ENCODE results near the gene DUSP2. TPM values are rescaled to one million over a fixed set of nuclear protein-coding genes. Genes with fewer than 3 reads are reported as not detected.

The DUSP2 gene
- total RNA-seq, 1 donor from 2014 or later = 445 TPM

DNA sequence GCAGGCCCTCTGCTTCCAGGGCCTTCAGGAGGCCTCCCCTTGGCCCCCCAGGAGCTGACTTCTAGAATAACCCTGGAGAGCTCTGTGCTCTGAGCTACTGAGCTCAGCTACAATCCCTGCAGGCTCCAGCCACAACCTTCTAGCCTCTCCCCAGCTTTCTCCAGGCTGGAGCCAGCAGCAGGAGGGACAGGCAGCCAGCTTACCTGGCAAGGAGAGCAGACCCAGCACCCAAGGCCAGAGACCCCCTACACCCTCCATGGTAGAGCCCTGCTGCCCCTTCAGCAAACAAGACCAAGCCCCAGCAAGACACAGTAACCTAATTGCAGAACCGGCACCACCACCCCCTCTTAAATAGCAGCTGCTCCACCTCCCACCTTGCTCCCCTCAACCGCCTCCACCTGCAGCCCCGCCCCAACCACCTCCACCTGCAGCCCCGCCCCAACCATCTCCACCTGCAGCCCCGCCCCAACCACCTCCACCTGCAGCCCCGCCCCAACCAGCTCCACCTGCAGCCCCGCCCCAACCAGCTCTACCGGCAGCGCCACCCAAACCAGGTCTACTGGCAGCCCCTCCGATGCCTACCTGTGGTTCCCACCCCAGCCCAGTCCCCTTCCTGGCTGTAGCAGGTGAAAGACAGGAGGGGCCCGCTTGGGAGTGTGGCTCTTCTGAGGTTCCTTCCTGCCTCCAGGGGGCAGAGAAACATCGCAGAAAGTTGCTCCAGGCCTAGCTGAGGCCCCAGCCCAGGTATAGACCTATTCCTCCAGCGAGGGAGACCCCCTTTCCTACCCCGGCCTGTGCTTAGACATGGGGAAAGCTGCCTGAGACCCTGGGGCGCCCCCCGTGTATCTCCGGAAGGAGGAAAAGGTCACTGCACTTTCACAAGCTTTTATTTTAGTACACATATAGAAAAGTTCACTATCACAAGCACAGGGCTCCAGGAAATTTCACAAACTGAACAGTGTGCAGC is 6.8 kb downstream of the DUSP2 start, which contains the start of gene ASTL:
TSS of gene ASTL (minus strand) at position 324 of the 967 bp plus-strand sequence. CDS start at position 258, 66 bp downstream.
- Mint-ChIP-seq H3K27me3 (no peaks in the 10 kb centered on the region), H3K9me3 (no peaks in the 10 kb centered on the region), H3K4me1 (peaks cover 24% of the 10 kb centered on the region), H3K4me3 (no peak within 1 kb of the TSS), H3K27ac (no peak within 1 kb of the TSS), H3K36me3 (ENCODE audit: low read depth) (peaks cover 25% of the 10 kb centered on the region)
- DNase-seq = peak; percentile 88
- intact Hi-C loops (cut with micrococcal nuclease) = loop anchor here (1.0 kb wide), 1 partner anchor 36 kb away; no protein-coding TSS in a partner anchor

DNA sequence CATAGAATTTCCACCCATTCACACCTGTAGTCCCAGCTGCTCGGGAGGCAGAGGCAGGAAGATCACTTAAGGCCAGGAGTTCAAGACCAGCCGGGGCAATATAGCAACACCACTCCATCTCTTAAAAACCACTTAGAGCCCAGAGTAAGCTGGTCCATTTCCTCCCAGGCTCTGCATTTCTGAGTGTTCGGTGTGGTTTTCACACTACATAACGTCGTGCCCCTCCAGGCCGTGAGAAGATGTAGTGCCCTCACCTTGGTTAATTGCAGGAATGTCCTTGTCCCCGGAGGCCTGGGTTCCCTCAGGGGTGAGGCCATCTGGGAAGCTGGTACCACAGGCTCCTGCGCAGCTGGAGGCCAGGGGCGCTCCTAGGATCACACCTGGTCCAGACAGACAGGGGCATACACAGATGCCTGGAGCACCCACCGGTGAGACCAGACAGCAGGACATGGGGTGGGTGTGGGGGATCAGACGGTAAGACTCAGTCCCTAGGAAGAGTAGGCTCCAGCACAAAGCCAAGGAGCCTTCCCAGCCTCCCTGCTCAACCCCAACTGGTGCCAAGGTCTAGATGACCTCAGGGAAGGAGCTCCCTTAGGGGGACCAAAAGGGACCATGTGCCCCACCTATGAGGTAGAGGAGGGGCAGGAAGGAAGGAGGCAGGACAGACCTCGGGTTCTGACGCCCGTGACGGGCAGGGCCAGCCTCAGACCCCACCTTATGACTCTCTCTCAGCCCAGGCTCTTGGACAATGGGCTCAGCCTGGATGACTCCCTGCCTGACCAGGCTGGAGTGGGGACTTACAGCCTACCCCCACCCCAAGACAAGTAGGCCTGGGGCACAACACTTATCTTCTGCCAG is 7.7 kb downstream of the DUSP2 start:
- Mint-ChIP-seq H3K36me3 (ENCODE audit: low read depth) (peaks cover 17% of the 10 kb centered on the region), H3K4me1 (peaks cover 21% of the 10 kb centered on the region), H3K9me3 (no peaks in the 10 kb centered on the region), H3K4me3 (no peak overlapping the region), H3K27ac (no peak overlapping the region), H3K27me3 (no peaks in the 10 kb centered on the region)
- no peak for DNase-seq
- intact Hi-C loops (cut with micrococcal nuclease) = loop anchor here (1.0 kb wide), 1 partner anchor 37 kb away; no protein-coding TSS in a partner anchor

DNA sequence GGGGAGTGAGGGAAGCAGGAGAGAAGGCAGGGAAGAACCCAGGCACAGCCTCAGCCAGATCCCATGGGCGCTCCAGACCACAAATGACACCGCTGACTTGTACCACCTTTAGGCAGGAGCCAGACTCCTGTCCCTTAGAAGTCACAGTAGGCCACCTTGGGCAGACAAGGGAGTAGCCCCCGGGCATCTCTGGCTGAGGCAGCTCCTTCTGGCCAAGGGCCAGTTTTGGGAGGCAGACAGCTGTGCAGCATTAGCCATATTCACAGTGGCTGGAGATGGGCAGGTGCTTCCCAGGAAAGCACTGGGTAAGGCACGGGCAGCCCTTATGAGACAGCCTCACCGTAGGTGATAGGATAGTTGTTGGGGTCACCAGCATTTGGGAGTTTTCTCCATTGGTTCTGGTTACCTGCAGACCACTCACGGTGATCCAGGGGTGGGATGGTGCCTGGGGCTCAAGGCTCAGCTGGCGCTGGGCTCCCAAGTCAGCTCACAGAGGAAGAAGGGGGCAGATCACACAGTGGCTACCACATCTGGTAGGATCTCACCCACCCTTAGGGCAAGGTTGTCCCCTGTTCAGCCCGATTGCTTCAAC is 9.0 kb downstream of the DUSP2 start:
- H3K36me3 Mint-ChIP-seq (ENCODE audit: low read depth) = peaks cover 7% of the 10 kb centered on the region
- DNase-seq = no peak
- no peaks in the 10 kb centered on the region for H3K27me3 Mint-ChIP-seq
- H3K9me3 Mint-ChIP-seq = no peaks in the 10 kb centered on the region
- H3K4me1 Mint-ChIP-seq = peaks cover 22% of the 10 kb centered on the region
- H3K4me3 Mint-ChIP-seq = no peak overlapping the region
- intact Hi-C loops (cut with micrococcal nuclease) = no loop called here
- H3K27ac Mint-ChIP-seq = no peak overlapping the region

DNA sequence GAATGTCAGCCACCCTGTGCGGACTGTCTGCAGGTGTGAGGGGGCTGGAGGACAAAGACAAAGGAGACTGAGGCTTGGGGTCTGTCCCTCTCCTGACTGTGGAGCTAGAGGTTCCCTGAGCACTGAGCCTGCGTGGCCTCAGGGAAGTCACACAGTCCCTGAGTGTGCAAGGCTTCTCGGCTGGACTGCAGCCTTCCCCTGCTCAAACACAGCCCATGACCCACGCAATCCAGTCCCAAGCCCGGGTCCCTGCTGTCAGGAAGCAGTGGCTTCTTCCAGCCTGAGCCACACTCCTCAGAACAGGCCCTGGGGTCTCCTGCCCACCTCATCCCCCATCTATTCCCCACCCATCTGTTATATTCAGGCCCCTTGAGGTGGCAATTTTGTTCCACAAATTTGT is 9.6 kb downstream of the DUSP2 start:
- Mint-ChIP-seq H3K4me1 (peaks cover 22% of the 10 kb centered on the region), H3K9me3 (no peaks in the 10 kb centered on the region), H3K27me3 (no peaks in the 10 kb centered on the region), H3K27ac (no peak overlapping the region), H3K36me3 (ENCODE audit: low read depth) (peaks cover 3% of the 10 kb centered on the region), H3K4me3 (no peak overlapping the region)
- DNase-seq = no peak
- intact Hi-C loops (cut with micrococcal nuclease) = no loop called here

DNA sequence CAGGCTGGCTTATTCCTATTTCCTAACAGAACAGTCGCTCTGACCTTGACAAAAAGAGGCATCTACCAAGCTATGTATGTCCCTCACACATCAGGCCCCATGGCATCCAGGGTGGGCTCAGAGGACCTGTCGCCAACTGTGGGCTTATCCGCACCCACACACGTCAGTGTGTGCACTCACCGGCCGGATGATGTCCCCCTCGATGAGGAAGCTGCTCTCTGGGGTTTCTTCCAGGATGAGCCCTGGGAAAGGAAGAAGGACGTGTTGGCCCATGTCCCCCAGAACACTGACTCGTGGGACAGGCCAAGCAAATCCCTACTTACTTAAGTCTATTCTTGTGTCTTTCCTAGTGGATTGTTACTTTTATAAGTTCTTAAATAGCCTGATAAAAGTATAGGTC is 10.1 kb downstream of the DUSP2 start:
- H3K27ac Mint-ChIP-seq = no peak overlapping the region
- H3K4me3 Mint-ChIP-seq = no peak overlapping the region
- H3K4me1 Mint-ChIP-seq = peaks cover 24% of the 10 kb centered on the region
- intact Hi-C loops (cut with micrococcal nuclease) = no loop called here
- H3K36me3 Mint-ChIP-seq (ENCODE audit: low read depth) = peaks cover 3% of the 10 kb centered on the region
- no peaks in the 10 kb centered on the region for H3K27me3 Mint-ChIP-seq
- no peak for DNase-seq
- H3K9me3 Mint-ChIP-seq = no peaks in the 10 kb centered on the region

DNA sequence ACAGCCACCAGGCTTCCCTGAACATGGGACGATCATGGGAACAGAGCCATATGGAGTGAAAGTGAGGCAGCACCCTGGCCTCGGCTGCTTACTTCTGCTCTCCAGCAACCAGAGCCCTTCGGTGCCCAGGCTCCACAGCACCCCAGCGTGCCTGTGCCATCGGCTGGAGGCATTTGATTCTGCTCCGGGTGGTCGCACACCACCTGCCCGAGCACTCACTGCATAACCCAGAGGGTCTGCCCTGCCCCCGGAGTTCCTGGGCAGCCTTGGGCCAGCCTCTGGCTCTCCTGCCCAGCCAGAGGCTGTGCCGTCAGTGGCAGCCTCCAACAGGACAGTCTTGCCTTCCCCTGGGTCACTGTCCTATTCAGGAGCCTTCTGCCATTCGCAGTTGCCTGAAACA is 10.8 kb downstream of the DUSP2 start:
- Mint-ChIP-seq H3K4me3 (no peak overlapping the region), H3K4me1 (peaks cover 24% of the 10 kb centered on the region), H3K27me3 (no peaks in the 10 kb centered on the region), H3K27ac (no peak overlapping the region), H3K9me3 (no peaks in the 10 kb centered on the region), H3K36me3 (ENCODE audit: low read depth) (peaks cover 3% of the 10 kb centered on the region)
- no peak for DNase-seq
- intact Hi-C loops (cut with micrococcal nuclease) = no loop called here

DNA sequence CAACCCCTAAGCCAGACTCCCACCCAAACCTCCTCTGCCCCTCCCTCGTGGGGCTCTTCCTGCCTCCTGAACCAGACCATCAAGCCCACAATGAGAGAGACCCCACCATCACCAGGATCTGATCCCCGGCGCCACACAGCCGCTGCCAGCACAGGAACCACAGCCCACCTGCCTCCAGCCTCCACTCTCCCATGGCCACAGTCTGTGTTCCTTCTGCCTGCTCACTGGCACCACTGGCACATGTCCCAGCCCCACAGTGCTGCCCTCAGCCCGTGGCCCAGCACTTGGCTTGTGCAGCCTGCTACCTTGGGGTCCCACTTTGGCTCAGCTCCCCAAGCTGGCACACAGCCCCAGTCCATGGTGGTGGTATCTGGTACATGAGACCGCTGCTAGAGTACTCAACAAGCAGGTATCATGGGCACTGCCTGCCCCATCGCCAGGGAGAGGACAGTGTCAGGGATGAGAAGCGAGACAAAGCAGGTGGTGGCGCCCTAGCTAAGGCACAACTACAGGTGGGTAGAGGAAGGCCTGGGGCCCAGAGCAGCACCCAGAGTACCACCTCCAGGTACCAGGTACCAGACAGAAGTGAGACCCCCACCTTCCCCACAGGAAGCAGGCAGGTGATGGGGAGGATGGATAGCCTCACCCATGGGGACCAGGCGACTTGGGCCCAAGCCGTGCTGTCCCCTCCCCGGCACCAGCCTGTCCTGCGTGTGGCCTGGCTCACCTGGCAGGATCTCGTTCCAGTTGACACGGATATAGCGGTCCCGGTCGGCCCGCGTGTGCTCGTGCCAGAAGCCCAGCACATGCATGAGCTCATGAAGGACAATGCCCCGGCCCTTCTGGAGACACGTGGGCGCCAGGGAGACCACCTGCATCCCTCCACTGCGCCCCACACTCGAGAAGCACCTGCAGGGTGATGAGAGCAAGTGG is 13.2 kb downstream of the DUSP2 start:
- Mint-ChIP-seq H3K27ac (peak overlapping the region; percentile 82), H3K9me3 (no peaks in the 10 kb centered on the region), H3K4me3 (peak overlapping the region; percentile 21), H3K27me3 (no peaks in the 10 kb centered on the region), H3K36me3 (ENCODE audit: low read depth) (peaks cover 5% of the 10 kb centered on the region), H3K4me1 (peaks cover 16% of the 10 kb centered on the region)
- no peak for DNase-seq
- intact Hi-C loops (cut with micrococcal nuclease) = no loop called here

DNA sequence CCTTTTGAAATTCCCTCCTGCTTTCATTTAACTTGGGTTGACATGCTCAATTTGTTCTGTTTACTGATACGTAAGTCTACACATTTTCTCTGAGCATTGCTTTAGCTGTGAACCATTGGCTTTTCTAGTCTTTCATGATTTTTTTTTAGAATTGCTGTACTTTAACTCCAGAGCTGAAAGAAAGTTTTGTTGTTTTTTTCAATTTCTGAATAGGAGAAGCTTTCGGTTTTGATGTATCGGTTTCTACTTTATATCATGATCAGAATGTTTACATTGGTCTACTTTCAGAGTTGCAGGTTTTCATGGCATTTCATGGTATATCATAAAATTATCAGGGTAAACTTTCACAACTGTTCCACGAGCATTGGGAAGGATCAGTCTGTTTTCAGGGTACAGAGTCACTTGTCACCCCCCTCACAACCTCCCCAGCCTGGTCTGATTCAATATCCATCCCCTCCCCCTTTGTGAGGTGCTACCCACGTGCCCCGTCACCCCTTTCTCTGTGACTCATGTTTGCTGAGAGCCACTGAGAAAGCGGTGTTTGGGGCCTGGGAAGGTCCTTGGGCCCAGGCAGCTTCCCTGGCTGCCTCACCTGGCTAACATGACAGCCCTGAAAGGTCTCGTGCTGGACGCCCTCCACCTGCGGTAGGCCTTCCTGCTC is 14.0 kb downstream of the DUSP2 start:
- H3K4me1 Mint-ChIP-seq = peaks cover 16% of the 10 kb centered on the region
- H3K4me3 Mint-ChIP-seq = peak overlapping the region; percentile 21
- intact Hi-C loops (cut with micrococcal nuclease) = no loop called here
- peaks cover 9% of the 10 kb centered on the region for H3K36me3 Mint-ChIP-seq (ENCODE audit: low read depth)
- H3K27ac Mint-ChIP-seq = peak overlapping the region; percentile 82
- no peaks in the 10 kb centered on the region for H3K27me3 Mint-ChIP-seq
- DNase-seq = no peak
- H3K9me3 Mint-ChIP-seq = no peaks in the 10 kb centered on the region

DNA sequence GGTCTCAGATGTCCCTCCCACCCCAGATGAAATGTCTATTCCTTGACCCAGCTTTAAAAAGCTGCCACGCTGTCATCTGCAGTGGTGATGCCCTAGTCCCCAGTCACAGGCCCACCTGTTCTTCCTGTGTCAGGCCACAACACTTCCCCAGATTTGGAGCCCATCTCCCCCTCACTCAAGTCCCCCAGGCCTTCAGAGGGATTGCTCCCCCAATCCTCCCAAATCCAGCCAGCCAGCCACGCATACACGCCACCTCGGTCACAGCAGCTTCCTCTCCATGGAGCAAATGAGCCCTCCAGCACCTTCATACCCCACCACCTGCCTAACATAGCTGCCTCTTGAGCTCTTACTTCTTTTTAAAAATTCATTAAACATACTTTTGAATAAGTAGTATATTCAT is 14.8 kb downstream of the DUSP2 start:
- no peaks in the 10 kb centered on the region for H3K27me3 Mint-ChIP-seq
- H3K4me1 Mint-ChIP-seq = peaks cover 16% of the 10 kb centered on the region
- no peaks in the 10 kb centered on the region for H3K9me3 Mint-ChIP-seq
- DNase-seq = no peak
- no peak overlapping the region for H3K4me3 Mint-ChIP-seq
- intact Hi-C loops (cut with micrococcal nuclease) = no loop called here
- H3K27ac Mint-ChIP-seq = no peak overlapping the region
- H3K36me3 Mint-ChIP-seq (ENCODE audit: low read depth) = peaks cover 10% of the 10 kb centered on the region

DNA sequence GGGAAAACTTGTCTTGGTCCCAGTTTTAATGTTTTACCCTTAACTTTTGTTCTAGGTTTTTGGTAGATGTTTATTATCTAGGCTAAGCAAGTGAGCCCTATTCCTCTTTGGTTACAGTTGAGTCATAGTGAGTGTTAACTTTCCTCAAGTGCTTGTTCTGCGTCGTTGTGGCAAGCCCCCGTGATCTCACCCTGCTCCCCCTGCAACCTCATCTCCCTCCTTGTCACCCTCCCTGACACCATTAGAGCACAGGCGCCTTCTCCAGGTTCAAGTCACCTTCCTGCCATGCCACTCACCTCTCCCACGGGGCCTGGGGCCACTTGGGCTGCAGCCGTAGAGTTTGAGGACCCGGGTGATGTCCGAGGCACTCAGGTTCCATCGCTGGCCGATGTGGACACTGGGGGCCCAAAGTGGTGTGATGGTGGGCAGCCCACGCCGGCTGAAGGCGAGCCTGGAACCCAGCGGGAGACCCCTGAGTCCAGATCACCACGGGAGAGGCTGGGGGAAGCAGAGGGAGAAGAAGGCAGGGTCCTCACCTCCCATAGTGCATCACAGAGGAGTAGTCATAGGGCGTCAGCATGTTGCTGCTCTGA is 15.6 kb downstream of the DUSP2 start:
- no peak for DNase-seq
- H3K27me3 Mint-ChIP-seq = no peaks in the 10 kb centered on the region
- no peak overlapping the region for H3K27ac Mint-ChIP-seq
- H3K4me1 Mint-ChIP-seq = peaks cover 16% of the 10 kb centered on the region
- H3K4me3 Mint-ChIP-seq = no peak overlapping the region
- peaks cover 10% of the 10 kb centered on the region for H3K36me3 Mint-ChIP-seq (ENCODE audit: low read depth)
- intact Hi-C loops (cut with micrococcal nuclease) = no loop called here
- no peaks in the 10 kb centered on the region for H3K9me3 Mint-ChIP-seq

DNA sequence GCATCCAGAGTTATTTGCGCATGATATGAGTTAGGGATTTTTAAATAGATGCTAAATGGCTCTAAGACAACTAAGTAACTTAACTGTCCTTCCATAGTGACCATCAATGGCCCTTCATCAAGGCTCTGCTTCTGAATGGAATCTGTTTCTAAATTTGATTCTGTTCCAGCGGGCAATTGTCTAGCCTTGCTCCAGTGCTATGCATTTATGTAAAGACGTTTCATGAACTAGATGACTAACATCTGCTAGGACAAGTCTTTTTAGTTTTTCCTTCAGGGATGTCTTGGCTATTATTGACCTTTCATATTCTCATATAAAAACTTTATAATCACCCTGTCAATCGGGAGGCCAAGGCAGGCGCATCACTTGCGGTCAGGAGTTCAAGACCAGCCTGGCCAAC is 16.8 kb downstream of the DUSP2 start:
- H3K27me3 Mint-ChIP-seq = no peaks in the 10 kb centered on the region
- no peak overlapping the region for H3K4me3 Mint-ChIP-seq
- no peak for DNase-seq
- H3K4me1 Mint-ChIP-seq = peaks cover 16% of the 10 kb centered on the region
- H3K36me3 Mint-ChIP-seq (ENCODE audit: low read depth) = peaks cover 10% of the 10 kb centered on the region
- H3K9me3 Mint-ChIP-seq = no peaks in the 10 kb centered on the region
- no peak overlapping the region for H3K27ac Mint-ChIP-seq
- intact Hi-C loops (cut with micrococcal nuclease) = no loop called here
